Stimulated activated naive CD8-positive, alpha-beta T cell treated with anti-CD3 and anti-CD28 coated beads, Interleukin-15, Interleukin-2, amounts not matched to agents 100 U/mL and 50 U/mL, for 24 hours (primary cell): ENCODE data around the gene IL17F.
"Not testable (repeated sequence)": the region's sequence is repeated elsewhere in the genome, so short reads cannot be mapped to it uniquely, and the experiment has no call there.

Experiments
- ATAC-seq: fragments of 150-1000 bp; cut with Tn5 transposase; one replicate; pipeline ENCODE4 v1.10.0; 2021
- DNase-seq: peaks from one replicate; pipeline ENCODE4 v3.0.0; 2021

IL17F gene

DNA sequence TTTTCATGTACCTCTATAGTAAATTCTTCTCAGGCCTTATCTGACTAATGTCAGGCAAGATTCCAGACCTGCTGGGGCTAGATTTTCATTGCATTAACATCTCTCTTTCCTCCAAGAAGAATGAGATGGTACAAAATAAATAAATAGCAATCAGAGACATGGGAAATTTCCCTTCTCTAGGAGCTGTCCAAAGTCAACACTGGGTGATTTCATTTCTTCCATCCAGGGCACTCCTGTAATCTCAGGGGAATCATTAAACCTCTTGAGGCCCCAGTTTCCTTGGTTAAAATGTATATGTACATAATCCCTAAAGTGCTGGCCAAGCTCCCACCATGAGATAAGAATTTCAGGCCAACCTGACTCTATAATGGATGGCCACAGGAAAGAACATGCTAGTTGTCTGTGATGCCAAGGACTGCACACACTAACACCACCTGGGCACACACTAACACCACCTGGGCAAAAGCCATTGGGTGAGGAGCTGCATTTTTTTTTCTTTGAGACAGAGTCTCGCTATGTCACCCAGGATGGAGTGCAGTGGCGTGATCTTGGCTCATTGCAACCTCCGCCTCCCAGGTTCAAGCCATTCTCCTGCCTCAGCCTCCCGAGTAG, 912 bp downstream of the IL17F start:
- ATAC-seq, result no peak
- no peak for DNase-seq

DNA sequence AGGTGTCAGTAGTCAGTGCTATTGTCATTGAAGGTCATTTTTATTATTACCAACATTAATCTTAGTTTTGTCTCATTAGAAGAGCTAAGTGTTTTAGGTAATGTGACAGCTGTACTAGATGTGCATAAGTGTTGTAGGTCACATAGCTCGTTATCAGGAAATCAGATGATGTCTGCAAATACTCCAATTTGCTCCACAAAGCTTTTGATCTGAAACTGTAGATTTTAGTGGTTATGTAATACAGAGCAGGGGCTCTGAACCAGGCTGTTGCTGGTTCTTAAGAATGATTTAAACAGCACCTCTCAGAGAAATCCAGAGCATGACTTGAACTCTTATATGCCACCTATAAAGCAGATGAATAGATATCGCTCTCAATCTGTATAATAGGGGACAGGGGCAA, 2.5 kb downstream of the IL17F start:
- DNase-seq, result no peak
- no peak for ATAC-seq

DNA sequence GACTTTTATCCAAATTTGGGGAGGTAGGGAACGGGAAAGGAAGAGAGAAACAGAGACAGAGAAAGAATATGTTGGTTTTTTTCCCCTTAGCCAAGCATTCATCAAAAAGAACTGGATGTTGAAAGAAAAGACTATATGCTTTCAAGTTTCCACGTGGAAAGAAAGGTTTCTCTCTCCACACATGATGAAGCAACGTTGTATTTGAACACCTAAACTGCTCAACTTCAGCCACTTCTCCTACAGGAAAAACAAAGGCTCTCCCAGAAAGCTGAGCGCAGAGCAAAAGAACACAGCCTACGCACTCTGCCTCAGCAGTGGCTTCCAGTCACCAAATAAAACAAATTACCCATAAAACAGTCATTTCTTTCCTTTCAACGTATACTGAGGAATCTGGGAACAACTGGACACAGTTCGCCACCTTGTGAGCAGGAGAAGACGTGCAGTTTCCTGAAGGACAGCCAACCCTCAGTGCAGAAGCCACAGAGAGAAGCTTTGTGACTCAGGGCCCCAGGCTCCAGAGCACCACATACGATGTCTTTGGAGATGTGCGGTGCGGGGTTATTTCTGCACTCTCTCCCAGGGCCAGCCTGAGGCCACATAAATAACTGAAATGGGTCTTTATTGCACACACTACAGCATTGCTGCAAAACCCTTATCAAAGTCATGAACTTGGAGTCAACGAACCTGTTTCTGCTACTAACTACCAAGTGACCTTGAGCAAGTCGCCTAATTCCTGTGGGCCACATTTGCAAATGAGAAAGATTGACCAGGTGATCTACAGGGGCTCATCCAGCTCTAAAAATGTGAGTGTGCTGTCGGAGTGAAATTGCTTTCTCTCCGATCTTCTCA, 10.1 kb downstream of the IL17F start:
- DNase-seq, result peak; percentile 41
- peak; percentile 73 for ATAC-seq

DNA sequence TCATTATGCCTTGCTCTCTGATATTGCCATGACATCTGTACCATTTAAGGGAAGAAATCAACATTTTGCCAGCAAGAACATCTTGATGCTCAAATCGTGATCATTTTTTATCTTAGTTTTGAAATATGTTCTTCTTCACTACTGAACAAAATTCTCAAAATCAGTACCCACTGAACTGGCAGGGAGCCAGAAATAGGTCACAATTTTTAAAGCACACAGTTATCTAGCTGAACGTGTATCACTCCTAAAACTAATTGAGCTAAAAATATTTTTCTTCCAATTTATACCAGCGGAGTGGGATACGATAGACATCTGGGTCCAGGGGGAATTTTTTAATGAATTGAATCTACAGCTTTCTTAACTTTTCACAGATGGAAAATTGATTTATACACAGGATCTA, 11.3 kb downstream of the IL17F start:
- ATAC-seq (no peak), DNase-seq (no peak)

DNA sequence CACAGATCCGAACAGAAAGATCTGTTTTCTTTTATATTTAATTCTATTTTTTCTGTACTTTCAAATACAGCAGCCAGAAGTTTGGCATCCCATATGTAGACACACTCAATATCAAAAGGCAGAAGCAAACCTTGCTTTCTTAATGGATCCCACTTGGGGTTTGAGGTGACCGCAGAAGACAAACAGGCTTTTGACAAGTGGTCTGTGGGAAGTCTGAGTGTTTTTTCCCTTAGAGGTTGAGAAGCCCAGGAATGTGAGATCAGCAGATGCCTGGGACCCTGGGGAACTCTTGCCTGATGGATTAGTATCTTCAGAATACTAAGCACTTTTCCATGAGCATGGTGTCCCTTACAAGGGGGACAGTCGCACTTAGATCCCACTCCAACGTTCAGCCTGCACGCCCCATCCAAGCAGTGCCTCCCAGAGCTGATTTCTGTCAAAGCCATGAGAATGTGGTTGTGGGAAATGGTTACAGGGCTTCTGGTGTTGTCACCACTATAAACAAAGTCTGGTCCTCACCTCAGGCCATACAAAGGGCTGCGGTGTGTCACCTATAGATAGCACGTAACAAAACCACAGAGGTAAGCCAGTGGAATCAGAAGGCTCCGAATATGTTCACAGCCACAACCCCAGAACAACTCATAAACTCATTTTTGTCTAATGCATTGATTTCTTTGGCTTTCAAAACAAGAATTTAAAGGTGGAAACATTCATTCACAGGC, 12.7 kb downstream of the IL17F start:
- peak; percentile 62 for ATAC-seq
- DNase-seq, result peak; percentile 55

DNA sequence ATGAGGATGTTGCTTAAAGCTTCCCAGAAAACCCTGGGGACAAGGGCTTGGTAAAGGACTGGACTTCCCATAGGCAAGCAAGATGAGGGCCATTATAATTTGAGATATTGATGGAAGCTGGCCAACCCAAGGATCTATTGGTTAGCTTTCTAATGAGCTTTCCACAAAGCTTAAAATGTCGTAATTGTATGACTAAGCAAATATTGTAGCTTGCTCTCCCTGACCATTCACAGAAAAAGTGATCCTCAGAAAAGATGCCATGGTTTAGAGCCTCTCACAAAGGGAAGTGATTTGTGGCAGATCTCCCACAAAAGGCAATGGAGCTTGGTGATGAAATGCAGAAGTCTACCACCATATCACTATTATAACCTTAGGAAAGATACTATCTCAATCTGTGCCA, 13.6 kb downstream of the IL17F start:
- no peak for DNase-seq

DNA sequence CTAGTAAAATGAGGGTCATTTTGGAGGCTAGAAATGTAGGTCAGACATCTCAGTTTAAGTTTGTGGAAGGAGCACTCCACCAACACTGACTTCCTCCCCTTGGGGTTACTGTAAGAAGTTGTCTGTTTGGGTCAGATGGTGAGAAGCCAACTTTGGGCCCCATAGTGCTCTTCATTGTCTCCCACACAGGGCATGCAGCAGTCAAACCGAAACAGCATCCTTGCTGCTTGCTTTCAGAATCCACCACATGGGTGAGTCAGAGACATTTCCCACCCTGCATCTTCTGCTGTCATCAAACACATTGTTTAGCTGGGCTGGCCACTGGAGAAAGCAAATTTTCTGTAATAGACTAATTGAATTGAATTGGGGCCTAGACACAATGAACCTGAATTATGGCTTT, 16.8 kb downstream of the IL17F start:
- ATAC-seq (peak; percentile 94), DNase-seq (peak; percentile 73)

More for the DNA sequence above, 13.6 kb downstream of the IL17F start:
- no peak for ATAC-seq

DNA sequence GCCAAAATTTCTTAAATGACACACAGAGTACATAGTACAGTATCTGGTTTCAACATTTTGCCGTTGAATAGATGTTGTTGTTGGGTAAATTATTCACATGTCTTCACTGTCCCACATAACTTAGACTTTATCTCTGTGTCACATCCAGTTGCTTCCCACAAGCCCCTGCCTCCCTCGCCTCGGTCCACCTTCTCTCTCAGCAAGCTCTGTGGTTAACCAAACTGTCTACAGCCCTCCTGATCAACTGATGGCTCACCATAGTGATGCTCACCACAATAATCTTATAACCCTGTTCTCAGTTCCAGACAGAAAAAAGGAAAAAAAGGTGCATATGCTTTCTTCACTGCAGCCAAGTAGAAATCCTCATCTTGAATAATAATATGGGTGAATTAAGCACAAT, 23.0 kb downstream of the IL17F start:
- DNase-seq, result peak; percentile 41
- ATAC-seq, result peak; percentile 98

DNA sequence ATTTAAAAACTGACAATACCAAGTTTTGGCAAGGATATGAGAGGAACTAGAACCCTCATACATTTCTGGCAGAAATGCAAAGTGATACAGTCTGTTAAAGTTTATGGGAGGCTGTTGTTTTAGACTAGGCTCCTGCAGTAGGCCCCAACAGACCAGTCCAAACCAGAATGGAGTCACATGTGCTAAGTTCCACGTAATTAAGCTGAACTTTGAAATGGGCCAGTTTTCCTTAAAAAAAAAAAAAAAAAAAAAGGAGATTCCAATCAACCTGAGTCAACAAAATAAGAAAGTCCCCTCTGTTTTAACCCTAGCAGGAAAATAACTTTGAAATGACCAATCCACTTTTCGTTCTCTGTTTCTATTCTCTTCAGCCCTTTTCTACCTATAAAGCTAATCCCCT, 26.5 kb downstream of the IL17F start:
- ATAC-seq (no peak), DNase-seq (no peak)

DNA sequence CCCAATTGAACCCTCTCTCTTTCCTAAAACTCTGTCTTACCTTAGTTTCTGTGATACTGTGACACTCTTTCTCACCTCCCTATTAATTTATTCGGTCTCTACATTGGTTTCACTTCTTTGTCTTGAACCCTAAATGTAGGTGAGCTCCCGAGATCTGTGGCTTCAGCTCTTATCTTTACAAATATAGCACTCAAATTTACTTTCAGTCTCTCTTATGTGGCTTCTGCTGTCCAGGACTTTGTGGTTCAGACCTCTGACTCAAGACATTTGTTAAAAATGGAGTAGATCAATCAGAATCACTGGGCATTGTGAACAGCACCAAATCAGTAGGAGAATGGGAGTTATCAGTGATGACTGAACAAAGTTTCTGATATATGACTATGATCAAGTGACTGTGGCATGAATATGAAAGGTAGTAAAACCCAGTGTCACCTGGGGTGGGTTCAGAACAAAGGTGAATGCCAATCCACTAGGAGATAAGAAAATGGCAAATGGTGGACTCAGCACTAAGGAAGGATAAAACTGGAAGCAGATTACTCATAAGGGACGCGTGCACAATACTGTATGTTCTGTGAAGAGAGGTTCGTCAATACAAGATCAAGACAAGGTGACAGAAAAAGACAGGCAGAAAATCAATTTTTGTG, 27.2 kb downstream of the IL17F start:
- ATAC-seq, result no peak
- no peak for DNase-seq

DNA sequence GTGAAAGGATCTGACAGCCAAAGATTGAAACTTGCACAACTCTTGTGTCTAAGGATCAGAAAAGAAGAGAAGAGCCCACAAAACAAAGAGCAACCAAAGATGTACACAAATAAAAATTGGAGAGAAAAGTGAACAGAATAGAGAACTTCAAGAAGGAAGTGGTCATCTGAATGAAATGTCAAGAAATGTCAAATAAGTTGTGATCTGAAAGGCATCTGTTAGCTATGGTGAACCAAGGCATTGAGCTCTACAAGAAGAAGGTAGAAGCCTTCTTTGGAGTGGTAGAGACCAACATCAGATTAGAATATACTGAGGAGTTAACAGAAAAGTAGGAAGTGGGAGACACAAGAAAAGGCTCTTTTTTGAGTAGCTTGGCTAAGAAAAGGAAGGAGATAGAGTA, 28.5 kb downstream of the IL17F start:
- no peak for ATAC-seq
- no peak for DNase-seq

DNA sequence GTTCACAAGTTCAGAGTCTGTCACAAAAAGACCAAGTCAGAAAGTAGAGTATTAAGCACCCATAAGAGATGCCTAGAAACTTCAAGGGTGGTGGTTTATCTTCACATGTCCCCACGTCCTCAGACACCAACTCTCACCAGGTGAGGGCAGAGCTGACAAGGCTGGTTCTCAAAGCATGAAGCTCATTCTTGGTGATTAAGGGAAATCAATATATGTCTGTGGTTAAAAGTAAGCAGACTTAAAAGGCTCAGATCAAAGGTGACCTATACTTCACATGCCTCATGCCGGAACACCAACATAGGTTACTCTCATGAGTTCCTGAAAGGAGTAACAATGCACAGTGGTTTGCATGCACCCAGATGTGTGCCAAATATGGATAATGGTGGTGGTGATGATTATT, 31.2 kb downstream of the IL17F start:
- ATAC-seq (peak; percentile 65), DNase-seq (peak; percentile 14)

DNA sequence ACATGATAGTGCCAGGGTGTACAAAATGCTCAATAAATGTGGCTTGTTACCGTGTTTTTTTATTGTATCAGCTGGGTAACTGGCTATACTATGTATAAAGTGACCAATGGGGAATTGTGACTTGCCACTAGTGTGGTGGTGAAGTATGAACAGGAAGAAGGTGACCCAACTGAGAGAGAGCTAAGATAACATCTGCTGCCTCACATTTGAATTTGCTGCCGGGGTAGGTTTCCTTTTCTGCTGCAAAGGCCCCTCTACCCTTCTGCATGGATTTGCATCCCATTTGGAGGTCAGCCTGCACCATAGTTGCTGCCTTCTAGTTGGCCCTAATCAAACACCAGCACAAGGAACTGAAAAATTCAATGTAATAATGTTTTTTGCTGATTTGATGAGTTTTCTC, 34.1 kb downstream of the IL17F start:
- ATAC-seq (no peak), DNase-seq (no peak)

DNA sequence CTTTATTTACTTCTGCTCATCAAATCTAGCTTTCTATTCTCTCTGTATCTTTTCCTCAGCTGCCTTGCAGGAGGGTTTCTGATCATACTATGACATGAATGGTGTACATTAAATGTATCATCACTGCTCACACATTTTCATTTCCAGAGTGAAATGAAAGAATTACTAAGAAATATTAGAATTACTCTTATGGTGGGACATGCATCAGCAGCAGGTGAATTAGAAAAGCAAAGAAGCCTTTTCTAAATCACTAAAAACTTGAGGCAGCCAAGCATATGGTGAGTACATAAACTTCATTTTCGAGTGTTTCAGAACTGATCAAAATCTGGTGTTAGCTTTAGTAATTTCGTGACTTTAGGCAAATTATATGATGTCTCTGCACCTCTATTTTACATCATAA, 34.5 kb downstream of the IL17F start:
- ATAC-seq, result peak; percentile 32
- DNase-seq, result no peak

DNA sequence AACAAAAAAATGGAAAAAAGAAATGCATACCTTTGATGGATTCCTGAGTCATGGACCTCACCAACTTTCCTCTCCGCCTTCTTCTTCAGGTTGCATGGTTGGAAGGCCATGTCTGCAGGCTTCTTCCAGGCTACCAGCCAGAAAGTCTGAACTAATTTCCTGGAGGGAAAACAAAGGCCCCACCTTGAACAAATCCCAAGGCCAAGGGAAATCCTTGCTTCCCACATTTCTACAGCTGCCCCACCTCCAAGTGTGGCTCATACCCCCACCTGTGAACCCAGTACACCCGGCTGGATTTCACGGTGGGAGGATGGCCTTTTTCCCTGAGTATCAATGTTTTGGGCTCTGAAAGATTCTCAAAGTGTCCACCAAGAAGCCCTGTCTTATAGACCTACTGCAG, 35.7 kb downstream of the IL17F start:
- no peak for ATAC-seq
- no peak for DNase-seq

DNA sequence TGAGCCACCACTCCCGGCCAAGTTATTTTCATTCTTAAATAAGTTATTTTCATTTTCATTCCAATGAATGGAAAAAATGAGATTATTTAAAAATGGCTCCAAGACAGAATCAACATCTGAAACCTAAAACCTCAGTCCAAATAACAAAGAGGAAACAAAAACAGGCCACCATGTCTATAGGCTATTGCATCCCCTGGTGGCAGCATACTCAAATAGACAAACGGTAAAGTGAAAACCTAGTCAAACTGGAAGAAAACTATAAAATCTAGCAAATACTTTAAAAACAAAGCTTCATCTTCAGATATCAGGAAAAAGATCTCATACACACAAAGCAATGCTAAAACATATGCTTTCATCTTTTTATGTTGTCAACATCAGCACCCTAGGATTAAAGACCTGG, 37.2 kb downstream of the IL17F start:
- no peak for ATAC-seq
- no peak for DNase-seq

DNA sequence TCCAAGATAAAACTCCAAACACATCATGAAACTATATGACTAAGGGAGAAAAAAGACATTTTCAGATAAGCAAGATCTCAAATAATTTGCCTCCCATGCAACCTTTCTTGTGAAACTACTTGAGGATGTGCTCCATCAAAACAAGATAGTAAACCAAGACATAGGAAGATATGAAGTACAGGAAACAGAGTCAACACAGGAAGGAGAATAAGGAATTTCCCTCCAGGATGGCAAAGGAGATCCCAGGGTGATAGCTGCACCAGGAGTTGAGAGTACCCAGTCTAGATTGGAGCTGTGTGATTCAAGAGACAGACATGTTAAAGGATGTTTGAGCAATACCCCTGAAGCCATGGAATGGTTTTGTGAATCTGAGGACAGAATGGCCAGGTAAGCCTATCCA, 42.8 kb downstream of the IL17F start:
- DNase-seq (no peak), ATAC-seq (no peak)

DNA sequence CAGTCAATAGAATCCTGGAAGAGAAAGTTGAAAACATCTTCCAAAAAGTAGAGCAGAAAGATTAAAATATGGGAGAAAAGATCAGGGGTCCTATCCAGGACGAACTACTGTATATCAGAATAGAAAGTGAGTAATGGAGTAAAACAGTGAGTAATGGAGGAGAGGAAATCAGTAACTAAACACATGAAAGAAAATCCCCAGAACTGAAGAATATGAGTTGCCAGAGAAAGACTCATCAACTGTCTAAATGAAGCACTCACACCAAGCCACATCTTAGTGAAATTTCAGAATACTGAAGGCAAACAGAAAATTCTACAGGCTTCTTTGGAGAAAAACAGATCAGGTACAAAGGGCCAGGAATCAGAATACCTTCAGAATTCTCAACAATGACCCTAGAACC, 43.3 kb downstream of the IL17F start:
- ATAC-seq, result peak; percentile 46
- DNase-seq, result no peak

DNA sequence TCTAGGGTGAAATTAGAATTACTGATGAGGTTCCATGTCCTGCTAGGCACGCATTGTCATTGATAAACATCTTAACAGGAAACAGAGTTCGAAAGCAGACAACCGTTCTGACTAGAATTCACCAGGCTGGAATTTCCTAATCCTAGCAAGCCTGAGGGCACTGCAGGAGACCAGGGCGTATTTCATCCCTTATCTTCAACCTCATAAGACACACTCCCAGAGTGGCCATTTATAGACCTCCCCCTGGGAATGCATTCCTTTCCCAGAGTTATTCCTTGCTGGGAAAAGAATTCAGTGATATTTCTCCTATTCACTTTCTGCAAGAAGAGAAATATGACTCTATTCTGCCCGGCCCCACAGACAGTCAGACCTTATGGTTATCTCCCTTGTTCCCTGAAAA, 44.2 kb downstream of the IL17F start:
- not testable (repeated sequence) for DNase-seq, ATAC-seq

DNA sequence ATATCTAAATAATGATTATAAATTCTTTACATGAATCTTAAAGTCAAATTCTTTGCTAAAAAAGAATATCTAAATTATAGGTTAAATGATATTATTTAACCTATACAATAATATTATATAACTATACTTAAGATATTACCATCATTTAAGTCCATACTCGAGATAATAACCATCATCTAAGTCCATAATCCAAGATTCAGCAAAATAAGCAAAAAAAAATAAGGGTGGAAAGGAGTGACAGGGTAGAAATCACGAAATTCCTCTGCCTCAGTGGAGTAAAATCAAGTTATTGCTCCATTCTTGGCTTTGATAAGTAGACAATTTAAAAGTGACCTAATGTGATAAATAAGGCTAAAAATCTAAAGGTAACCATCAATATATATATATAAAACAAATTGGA, 48.4 kb downstream of the IL17F start:
- DNase-seq (no peak), ATAC-seq (no peak)

DNA sequence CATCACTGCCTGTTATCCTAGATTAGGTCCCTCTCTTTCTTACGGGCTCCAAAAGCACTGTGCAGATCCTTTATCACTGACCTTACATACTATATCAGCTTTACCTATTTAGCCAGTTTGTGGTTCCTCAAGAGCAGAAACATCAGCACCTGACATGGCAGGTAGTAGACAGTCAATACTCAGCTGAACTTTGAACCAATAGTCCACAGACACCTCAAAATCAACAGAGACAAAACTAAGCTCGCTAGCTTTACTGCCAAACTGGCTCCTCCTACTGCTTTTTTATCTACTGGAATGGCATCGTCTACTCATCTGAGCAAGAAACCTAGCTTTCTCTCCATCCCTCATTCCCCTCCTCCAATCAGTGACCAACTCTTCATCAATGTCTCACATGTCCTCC, 52.5 kb downstream of the IL17F start:
- no peak for DNase-seq
- no peak for ATAC-seq

DNA sequence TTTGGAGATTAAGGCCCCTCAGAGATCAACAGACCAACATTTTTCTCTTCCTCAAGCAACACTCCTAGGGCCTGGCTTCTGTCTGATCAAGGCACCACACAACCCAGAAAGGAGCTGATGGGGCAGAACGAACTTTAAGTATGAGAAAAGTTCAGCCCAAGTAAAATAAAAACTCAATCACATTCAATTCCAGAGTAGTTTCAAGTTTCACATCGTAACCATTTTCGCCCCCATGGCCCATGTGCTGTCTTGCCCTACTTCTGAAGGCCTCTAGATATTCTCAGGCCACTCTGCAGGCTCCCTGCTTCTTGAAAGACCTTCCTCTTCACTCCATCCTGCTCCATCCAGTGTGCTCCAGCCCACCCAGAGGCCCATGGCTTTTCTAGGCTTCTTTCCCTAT, 53.9 kb downstream of the IL17F start:
- DNase-seq, result no peak
- no peak for ATAC-seq

DNA sequence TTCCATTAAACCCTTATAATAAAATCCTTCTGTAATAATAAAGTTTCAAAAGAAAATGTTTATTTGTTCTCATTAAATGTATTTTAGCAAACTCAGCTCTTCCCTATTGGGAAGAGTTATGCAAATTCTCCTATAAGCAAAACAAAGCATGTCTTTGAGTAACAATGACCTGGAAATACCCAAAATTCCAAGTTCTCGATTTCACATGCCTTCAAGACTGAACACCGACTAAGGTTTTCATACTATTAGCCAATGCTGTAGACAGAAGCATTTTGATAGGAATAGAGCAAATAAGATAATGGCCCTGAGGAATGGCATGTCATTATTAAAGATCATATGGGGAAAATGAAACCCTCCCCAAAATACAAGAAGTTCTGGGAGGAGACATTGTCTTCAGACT, 54.3 kb downstream of the IL17F start:
- DNase-seq (no peak), ATAC-seq (no peak)
